ENCODE results near the gene C2CD3.
"Not testable (repeated sequence)": the region's sequence is repeated elsewhere in the genome, so short reads cannot be mapped to it uniquely, and the experiment has no call there.

DNA sequence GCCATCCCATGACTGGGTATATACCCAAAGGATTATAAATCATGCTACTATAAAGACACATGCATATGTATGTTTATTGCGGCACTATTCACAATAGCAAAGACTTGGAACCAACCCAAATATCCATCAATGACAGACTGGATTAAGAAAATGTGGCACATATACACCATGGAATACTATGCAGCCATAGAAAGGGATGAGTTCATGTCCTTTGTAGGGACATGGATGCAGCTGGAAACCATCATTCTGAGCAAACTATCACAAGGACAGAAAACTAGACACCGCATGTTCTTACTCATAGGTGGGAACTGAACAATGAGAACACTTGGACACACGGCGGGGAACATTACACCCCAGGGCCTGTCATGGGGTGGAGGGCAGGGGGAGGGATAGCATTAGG, 86.9 kb downstream of the C2CD3 start:
- TF ChIP-seq EZH2phosphoT487 (IDR thresholded peaks at IDR 0.05; ENCODE audit: insufficient read depth, low read depth); EZH2 (IDR thresholded peaks at IDR 0.05; ENCODE audit: insufficient read depth, poor library complexity, severe bottlenecking): not testable (repeated sequence)
